GM20431 (cell line): ENCODE results near the gene NDE1.
"Not testable (repeated sequence)": the region's sequence is repeated elsewhere in the genome, so short reads cannot be mapped to it uniquely, and the experiment has no call there.

Experiments used
- in situ Hi-C: fragments of 300-500 bp; cut with MseI, MboI; formaldehyde crosslinking; loops from one replicate; pipeline ENCODE4 v1.15.0; 2020; ENCODE audit warnings: low sequenced_read_pairs; ENCODE audit not compliant: unreplicated experiment

Gene NDE1

GRCh38 chr16:15649311-15649710 is 734 bp upstream of the NDE1 start:
- in situ Hi-C loops, result not testable (repeated sequence)

DNA sequence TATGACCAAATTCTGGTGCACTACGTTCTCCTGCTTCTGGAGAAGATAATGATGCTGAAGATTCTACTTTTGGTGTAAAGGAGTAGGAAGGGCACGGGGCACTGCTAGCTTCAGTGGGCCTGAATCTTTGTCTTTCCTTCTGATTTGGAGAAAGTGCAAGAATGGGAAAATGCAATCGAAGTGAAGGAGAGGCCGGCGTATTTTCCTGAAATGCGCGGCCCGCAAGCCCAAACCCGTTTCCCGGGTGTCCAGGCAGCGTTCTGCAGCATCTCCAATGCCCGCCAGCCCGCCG is 372 bp upstream of the NDE1 start:
- in situ Hi-C loops, result no loop called here

GRCh38 chr16:15650698-15651171 is 690 bp downstream of the NDE1 start:
- in situ Hi-C loops, result no loop called here

DNA sequence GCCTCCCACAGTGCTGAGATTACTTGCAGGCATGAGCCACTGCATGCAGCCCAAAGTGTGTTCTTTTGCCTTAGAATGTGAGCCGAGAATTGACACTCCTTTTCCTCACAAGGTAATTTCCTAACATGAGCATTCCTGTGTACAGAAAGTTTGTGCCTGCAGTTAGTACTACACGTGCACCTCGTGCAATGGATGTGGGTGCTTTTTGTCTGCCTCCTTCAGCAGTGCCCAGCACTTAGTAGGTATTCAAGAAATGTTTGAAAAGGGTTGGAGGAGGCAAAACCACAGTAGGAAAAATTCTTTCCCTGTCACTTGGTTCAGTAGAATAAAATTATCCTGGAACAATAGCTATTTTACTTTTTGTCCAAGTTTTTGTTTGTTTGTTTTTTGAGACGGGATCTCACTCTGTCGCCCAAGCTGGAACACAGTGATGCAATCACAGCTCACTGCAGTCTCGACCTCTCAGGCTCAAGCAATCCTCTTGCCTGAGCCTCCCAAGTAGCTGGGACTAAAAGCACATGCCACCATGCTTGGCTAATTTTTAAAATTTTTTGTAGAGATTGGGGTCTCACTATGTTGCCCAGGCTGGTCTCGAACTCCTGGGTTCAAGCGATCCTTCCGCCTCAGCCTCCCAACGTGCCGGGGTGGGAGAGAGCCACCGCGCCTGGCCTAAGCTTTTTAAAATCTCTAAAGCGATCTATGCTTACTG is 2.4 kb downstream of the NDE1 start:
- in situ Hi-C loops, result no loop called here

DNA sequence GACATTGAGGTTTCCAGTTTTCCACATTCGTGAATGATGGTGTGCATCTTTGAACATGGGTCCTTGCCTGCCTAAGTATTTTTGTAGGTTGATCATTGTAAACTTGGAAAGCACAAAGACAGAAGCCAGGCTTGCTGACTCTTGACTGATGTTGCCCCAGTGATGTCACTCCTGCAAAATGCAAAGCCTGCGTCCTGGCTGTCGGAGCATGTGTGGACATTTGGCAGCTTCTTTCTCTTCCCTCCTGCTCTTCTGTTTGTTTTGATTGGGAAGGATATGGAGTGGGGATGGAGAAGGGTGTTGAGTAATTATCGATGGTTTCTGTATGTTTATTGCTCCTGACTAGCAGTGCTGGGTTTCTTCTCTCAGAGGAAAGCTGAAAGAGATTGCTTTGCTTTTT is 3.2 kb downstream of the NDE1 start:
- in situ Hi-C loops, result no loop called here

DNA sequence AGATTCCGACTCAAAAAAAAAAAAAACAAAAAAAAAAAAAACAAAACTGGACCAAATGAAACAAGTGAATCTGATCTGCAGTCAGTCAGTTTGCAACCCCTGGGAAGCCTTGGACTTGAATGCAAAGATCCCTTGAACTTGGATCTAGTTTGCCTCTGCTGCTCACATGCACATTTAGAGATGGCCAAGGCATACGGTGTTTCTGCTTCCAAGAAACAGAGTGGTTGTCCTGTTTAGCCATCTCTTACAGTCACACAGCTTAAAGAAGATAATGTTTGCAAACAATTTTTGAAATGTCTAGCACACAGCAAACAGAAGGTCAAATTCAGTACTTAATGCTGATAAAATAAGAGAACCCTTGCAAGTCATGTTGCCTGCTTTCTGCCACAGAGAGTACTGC is 4.5 kb downstream of the NDE1 start:
- in situ Hi-C loops, result no loop called here

GRCh38 chr16:15655561-15655960 is 5.5 kb downstream of the NDE1 start:
- in situ Hi-C loops, result not testable (repeated sequence)

DNA sequence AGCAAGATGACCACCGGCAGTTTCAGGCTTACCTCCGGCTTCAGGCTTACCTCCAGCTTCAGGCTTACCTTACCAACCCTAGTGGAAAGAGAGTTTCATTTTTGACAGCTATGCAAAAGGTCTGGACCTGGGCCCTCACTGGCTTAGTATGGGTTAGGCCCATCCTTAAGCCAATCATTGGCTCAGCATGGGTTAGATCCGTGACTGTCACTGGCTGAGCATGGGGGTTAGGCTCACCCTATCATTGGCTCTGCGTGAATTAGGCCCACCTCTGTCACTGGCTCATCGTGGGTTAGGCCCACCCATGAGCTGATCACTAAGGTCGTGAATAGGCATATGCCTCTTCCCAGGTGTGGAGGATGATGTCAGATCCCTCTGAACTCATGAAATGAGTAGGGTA is 8.1 kb downstream of the NDE1 start:
- in situ Hi-C loops, result no loop called here

- in situ Hi-C loops, result no loop called here
Measured at GRCh38 chr16:15658556-15658955, 8.5 kb downstream of the NDE1 start.

GRCh38 chr16:15660203-15660601 is 10.2 kb downstream of the NDE1 start:
- in situ Hi-C loops, result no loop called here

GRCh38 chr16:15665107-15665506 is 15.1 kb downstream of the NDE1 start:
- in situ Hi-C loops, result no loop called here

DNA sequence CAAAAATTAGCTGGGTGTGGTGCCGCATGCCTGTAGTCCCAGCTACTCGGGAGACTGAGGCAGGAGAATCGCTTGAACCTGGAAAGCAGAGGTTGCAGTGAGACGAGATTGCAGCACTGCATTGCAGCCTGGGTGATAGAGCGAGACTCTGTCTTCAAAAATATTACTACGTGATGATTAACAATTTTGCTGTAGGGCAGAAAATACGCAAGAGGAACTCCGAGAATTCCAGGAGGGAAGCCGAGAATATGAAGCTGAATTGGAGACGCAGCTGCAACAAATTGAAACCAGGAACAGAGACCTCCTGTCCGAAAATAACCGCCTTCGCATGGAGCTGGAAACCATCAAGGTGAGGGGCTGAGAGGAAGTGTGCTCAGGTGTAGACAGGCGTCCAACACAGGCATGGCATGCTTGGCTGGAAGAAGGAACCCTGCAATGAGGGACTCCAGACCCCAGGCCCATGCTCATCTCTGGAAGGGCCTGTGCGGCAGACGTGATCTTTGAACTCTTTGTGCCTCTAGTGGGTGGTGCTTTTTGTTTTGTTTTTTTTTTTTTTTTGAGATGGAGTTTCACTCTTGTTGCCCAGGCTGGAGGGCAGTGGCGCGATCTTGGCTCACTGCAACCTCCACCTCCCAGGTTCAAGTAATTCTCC is 17.2 kb downstream of the NDE1 start:
- in situ Hi-C loops, result no loop called here

DNA sequence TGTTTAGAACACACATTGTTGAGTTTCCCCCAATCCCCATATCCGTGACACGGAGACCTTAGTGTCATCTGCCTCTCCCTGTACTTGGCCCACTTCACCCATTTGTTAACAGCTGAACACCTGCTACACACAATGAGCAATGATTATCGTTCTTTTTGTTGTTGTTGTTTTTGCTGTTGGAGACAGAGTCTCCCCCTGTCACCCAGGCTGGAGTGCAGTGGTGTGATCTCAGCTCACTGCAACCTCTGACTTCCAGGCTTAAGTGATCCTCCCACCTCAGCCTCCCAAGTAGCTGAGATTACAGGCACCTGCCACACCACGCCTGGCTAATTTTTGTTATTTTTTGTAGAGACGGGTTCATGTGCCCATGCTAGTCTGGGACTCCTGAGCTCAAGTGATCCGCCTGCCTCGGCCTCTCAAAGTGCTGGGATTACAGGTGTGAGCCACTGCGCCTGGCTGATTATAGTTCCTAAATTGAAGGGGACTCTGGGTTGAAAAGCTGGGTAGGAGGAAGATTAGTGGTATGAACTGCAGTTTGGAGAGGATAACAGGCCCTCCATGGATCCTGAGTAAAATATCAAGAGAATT is 21.6 kb downstream of the NDE1 start:
- in situ Hi-C loops, result no loop called here

DNA sequence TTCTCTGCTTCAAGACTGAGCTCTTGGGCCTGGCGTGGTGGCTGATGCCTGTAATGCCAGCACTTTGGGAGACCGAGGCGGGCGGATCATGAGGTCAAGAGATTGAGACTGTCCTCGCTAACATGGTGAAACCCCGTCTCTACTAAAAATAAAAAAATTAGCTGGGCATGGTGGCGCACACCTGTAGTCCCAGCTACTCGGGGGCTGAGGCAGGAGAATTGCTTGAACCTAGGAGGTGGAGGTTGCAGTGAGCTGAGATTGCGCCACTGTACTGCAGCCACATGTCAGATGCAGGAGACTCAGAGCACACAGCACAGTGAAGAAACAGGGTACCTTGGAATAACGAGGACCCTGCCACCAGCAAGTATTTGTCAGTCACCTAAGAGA is 22.1 kb downstream of the NDE1 start:
- in situ Hi-C loops, result not testable (repeated sequence)

GRCh38 chr16:15672514-15673167 is 22.6 kb downstream of the NDE1 start:
- in situ Hi-C loops, result no loop called here

- in situ Hi-C loops, result no loop called here
Measured at GRCh38 chr16:15674571-15674970, 24.5 kb downstream of the NDE1 start.

- in situ Hi-C loops, result no loop called here
Measured at GRCh38 chr16:15676506-15676905, 26.5 kb downstream of the NDE1 start.

DNA sequence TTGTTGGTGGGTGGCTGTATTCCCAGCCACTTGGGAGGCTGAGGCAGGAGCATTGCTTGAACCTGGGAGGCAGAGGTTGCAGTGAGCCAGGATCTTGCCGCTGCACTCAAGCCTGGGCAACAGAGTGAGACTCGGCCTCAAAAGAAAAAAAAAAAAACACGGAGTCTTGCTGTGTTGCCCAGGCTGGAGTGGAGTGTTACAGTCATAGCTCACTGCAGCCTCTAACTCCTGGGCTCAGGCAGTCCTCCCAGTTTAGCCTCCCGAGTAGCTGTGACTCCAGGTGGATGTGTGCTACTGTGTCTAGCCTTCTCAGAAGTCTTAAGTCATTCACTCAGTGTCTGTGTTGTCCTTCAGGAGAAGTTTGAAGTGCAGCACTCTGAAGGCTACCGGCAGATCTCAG is 27.4 kb downstream of the NDE1 start:
- in situ Hi-C loops, result no loop called here

DNA sequence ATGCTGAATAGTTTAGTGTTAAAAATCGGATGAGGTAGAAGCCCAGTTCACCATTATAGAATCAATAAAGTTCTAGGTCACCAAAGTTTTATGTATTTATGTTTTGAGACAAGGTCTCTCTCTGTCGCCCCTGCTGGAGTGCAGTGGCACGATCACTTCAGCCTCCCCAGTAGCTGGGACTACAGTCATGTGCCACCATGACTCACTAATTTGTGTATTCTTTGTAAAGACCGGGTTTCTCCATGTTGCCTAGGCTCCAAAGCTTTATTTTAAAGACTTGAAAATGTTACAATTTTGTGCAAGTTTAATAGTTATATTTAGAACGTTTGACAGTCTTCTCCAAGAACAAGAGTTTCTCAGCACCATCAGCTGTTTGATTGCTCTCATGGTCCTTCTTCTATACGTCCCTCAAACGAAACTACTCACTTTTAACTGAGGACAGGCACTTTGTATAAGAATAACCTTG is 32.1 kb downstream of the NDE1 start:
- in situ Hi-C loops, result no loop called here

DNA sequence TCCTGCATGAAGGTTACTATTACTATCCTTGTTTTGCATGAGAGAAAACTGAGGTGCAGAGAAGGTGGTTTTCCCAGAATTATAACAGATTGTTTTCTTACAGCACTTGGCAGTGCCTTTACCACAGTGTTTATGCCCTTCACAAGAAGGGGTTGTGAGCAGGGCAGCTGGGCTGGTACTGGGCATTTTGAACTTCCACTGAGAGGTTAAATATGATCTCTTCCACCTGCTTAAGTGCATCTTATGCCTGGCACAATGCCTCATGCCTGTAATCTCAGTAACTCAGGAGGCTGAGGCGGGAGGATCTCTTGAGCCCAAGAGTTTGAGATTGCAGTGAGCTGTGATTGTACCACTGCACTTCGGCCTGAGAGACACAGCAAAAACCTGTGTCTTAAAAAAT is 36.2 kb downstream of the NDE1 start:
- in situ Hi-C loops, result no loop called here

GRCh38 chr16:15689290-15689689 is 39.2 kb downstream of the NDE1 start:
- in situ Hi-C loops, result no loop called here
